Right atrium auricular region (tissue), 2 donors: ENCODE data around the gene SND1. TPM values are rescaled to one million over a fixed set of nuclear protein-coding genes. Genes with fewer than 3 reads are reported as not detected.

Source experiments
- DNase-seq: peaks from one replicate; pipeline ENCODE4 v3.0.0-alpha.2; 2019; ENCODE audit warnings: low spot score
- H3K27ac ChIP-seq, 2 donors: fragments of 200-600 bp; sonication (generic); 1 replicate in 1 of 2; 2 replicates in 1 of 2; pipeline ENCODE4 v1.5.1; 2016 to 2019
- H3K27me3 ChIP-seq, 2 donors: fragments of 200-600 bp; sonication (generic); one replicate each; pipeline versions ENCODE4 v1.5.1 to v1.6.0; 2017 to 2019
- H3K36me3 ChIP-seq: fragments of 200-600 bp; sonication (generic); one replicate; pipeline ENCODE4 v1.5.1; 2016
- H3K4me1 ChIP-seq, 2 donors: fragments of 200-600 bp; sonication (generic); one replicate each; pipeline versions ENCODE4 v1.5.1 to v1.6.0; 2017 to 2019
- H3K4me3 ChIP-seq, 2 donors: fragments of 200-600 bp; sonication (generic); 1 replicate in 1 of 2; 2 replicates in 1 of 2; pipeline ENCODE4 v1.5.1; 2017 to 2019; ENCODE audit warnings: mild to moderate bottlenecking in 1 of 2, moderate library complexity in 1 of 2
- H3K9me3 ChIP-seq, 2 donors: fragments of 200-600 bp; sonication (generic); one replicate each; pipeline ENCODE4 v1.5.1; 2019
- total RNA-seq, 2 donors: library from RNA; depleted of rRNA; stranded (reverse); fragments of >200 nt; gene quantifications; one replicate each; pipeline ENCODE4 v1.1.0, GENCODE V29; 2016
- TF ChIP-seq, protein P1 (sequence below), 2 donors: fragments of 200-600 bp; sonication (generic); IDR thresholded peaks; one replicate each; pipeline ENCODE4 v1.5.1; 2019; ENCODE audit warnings: antibody characterized with exemption in 2 of 2

Gene SND1
- total RNA-seq, 2 donors from 2014 or later = 69.4 to 77.6 TPM

DNA sequence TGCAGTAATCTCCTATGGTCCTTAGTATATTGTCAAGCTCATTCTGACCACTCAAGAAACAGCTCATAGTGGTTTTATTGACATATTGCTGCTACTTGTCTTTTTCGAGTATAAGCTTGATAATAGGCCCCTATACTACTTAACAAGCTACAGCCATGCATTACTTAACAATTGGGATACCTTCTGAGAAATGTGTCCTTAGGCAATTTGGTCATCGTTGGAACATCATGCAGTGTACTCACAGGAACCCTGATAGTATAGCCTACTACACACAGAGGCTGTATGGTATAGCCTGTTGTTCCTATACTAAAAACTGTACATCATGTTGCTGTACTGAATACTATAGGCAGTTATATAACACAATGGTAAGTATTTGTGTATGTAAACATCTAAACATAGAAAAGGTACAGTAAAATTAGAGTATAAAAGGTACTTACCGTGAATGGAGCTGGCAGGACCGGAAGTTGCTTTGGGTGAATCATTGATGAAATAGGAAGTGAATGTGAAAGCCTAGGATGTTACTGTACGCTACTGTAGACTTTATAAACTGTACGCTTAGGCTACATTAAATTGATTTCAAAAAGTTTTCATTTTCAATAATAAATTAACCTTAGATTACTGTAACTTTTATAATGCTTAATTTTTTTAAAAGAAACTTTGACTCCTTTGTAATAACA is 218.4 kb downstream of the SND1 start:
- TF ChIP-seq, protein P1, sequence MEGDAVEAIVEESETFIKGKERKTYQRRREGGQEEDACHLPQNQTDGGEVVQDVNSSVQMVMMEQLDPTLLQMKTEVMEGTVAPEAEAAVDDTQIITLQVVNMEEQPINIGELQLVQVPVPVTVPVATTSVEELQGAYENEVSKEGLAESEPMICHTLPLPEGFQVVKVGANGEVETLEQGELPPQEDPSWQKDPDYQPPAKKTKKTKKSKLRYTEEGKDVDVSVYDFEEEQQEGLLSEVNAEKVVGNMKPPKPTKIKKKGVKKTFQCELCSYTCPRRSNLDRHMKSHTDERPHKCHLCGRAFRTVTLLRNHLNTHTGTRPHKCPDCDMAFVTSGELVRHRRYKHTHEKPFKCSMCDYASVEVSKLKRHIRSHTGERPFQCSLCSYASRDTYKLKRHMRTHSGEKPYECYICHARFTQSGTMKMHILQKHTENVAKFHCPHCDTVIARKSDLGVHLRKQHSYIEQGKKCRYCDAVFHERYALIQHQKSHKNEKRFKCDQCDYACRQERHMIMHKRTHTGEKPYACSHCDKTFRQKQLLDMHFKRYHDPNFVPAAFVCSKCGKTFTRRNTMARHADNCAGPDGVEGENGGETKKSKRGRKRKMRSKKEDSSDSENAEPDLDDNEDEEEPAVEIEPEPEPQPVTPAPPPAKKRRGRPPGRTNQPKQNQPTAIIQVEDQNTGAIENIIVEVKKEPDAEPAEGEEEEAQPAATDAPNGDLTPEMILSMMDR (IDR thresholded peaks at IDR 0.05) = no peak
- peaks cover 0 to 8% of the 10 kb centered on the region in 2 donors for H3K4me1 ChIP-seq
- no peaks in the 10 kb centered on the region for H3K36me3 ChIP-seq

DNA sequence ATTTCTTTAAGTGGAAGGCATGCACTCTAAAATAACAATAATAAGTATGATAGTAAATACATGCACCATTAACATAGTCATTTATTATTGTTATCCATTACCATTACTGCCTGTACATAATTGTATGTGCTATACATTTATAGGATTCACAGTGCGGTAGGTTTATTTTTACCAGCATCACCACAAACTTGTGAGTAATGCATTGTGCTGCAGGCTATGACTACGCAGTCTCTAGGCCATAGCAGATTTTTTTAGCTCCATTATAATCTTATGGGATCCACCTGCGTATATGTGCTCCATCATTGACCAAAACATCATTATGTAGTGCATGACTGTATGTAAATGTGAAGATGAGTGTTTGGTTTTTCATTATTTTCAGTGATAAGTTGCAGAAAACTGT is 219.2 kb downstream of the SND1 start:
- Histone ChIP-seq H3K36me3 (no peaks in the 10 kb centered on the region), H3K27me3 (no peaks in the 10 kb centered on the region), H3K4me1 (peaks cover 0 to 15% of the 10 kb centered on the region in 2 donors), H3K9me3 (no peaks in the 10 kb centered on the region), H3K4me3 (no peak overlapping the region), H3K27ac (no peak overlapping the region)
- DNase-seq = no peak
- TF ChIP-seq, protein P1 (IDR thresholded peaks at IDR 0.05) = no peak

More for the DNA sequence above, 218.4 kb downstream of the SND1 start:
- no peak for DNase-seq
- H3K4me3 ChIP-seq = no peak overlapping the region
- H3K27me3 ChIP-seq = no peaks in the 10 kb centered on the region
- no peaks in the 10 kb centered on the region for H3K9me3 ChIP-seq
- no peak overlapping the region for H3K27ac ChIP-seq

DNA sequence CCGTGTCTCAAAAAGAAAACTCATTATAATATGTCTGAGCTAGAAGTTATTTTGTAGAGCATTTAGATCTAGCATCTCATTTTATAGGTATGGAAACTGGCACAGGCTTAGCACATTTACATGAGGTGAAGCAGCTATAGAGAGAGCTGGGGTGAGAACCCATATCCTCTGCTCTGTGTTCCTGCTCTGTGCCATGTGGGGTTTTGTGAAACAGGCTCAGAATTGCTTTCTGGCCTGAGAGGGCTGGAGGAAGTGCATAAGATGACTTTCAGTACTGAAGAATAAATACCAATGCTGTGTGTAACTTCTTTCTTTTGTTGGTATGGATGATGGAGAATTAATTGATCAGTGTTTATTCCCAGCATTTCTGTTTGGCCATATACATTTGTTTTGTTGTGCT is 220.1 kb downstream of the SND1 start:
- H3K4me1 ChIP-seq = peaks cover 0 to 20% of the 10 kb centered on the region in 2 donors
- TF ChIP-seq, protein P1 (IDR thresholded peaks at IDR 0.05) = no peak
- no peaks in the 10 kb centered on the region for H3K36me3 ChIP-seq
- no peaks in the 10 kb centered on the region for H3K9me3 ChIP-seq
- H3K27ac ChIP-seq = no peak overlapping the region
- no peak for DNase-seq
- no peak overlapping the region for H3K4me3 ChIP-seq
- H3K27me3 ChIP-seq = no peaks in the 10 kb centered on the region

DNA sequence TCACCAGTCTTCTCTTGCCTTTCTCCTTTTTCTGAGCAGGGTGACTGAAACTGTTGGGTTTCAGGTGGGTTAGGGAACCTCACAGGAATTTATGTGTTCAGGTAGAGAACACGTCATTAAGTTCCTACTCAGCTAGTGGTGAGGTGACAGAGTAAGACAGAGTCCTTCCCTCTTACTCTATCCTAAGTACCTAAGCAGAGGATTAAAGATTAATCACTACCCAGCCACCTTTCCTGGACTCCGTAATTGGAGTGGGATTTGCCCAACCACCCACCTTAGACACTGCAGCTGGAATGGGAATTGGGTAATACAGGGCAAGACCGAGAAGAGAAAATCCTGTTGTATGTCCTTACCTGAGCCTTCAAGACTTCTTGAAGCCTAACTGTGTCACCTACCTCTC is 221.2 kb downstream of the SND1 start:
- no peak overlapping the region for H3K4me3 ChIP-seq
- TF ChIP-seq, protein P1 (IDR thresholded peaks at IDR 0.05) = no peak
- no peaks in the 10 kb centered on the region for H3K36me3 ChIP-seq
- H3K27me3 ChIP-seq = no peaks in the 10 kb centered on the region
- peaks cover 0 to 20% of the 10 kb centered on the region in 2 donors for H3K4me1 ChIP-seq
- DNase-seq = no peak
- no peaks in the 10 kb centered on the region for H3K9me3 ChIP-seq
- H3K27ac ChIP-seq = no peak overlapping the region

DNA sequence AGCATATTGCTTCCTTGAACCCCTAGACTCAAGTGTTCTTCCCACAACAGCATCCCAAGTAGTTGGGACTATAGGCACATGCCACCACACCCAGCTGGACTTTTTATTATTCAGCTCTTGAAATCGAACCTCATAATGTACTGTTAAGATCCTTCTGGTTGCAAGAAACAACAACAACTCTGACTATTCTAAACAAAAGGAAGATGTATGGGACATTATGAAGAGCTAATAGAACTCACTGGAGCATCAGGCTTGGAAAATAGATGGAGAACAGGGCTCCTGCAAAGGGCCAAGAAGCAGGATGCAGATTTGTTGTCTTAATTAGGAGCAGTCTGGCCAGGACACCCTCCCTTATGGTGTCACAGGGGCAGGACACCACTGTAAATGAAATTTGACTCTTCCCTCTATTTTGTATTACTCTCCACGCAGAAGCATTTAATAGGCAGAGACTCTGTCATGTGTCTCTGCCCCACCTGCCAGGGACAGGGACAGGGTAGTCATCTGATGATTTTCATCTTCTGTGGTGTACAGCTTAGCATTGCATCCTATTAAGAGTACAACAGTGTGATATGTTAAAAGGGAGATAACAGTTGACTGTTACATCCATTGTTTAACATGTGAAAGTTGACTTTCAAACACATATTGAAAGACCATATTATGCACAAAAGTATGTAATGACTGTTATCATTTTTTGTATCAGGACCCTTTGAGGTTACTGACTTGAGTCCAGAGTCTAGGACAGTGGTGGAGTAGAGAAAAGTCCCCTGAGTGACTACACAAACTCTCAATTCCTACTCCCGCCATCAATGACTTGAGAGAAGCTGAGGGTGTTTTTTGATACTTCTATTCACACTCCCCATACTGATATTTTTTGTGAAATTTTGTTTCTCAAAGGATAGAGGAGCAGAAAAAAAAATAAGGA is 222.0 kb downstream of the SND1 start:
- H3K27me3 ChIP-seq = no peaks in the 10 kb centered on the region
- TF ChIP-seq, protein P1 (IDR thresholded peaks at IDR 0.05) = no peak

More for the DNA sequence above, 222.0 kb downstream of the SND1 start:
- peaks cover 0 to 20% of the 10 kb centered on the region in 2 donors for H3K4me1 ChIP-seq
- H3K36me3 ChIP-seq = no peaks in the 10 kb centered on the region
- H3K27ac ChIP-seq = no peak overlapping the region
- H3K9me3 ChIP-seq = no peaks in the 10 kb centered on the region
- DNase-seq = no peak
- H3K4me3 ChIP-seq = no peak overlapping the region
